Karpas-422 (cell line): Measurements from ENCODE around the gene IMP3. TPM values are rescaled to one million over a fixed set of nuclear protein-coding genes. Genes with fewer than 3 reads are reported as not detected.

Source experiments
- DNase-seq: peaks from one replicate; pipeline ENCODE4 v3.0.0-alpha.2; 2015
- H2AFZ ChIP-seq: fragments of 200-600 bp; sonication (generic); 2 replicates; pipeline ENCODE4 v1.6.1; 2014; ENCODE audit warnings: antibody characterized with exemption, low read length, mixed read lengths
- H3K27ac ChIP-seq: fragments of 200-600 bp; sonication (generic); 2 replicates; pipeline ENCODE4 v1.5.1; 2014; ENCODE audit warnings: mild to moderate bottlenecking, low read length, moderate library complexity
- H3K27me3 ChIP-seq: fragments of 200-600 bp; sonication (generic); 2 replicates; pipeline ENCODE4 v1.6.1; 2014; ENCODE audit warnings: low read length, mixed read lengths
- H3K36me3 ChIP-seq: fragments of 200-600 bp; sonication (generic); 2 replicates; pipeline ENCODE4 v1.6.1; 2014; ENCODE audit warnings: low read length, mixed read lengths; ENCODE audit not compliant: insufficient read depth
- H3K4me1 ChIP-seq: fragments of 200-600 bp; sonication (generic); 2 replicates; pipeline ENCODE4 v1.6.1; 2014; ENCODE audit warnings: mild to moderate bottlenecking, low read length, mixed read lengths
- H3K4me2 ChIP-seq: fragments of 200-600 bp; sonication (generic); 2 replicates; pipeline ENCODE4 v1.6.1; 2014; ENCODE audit warnings: low read length, low read depth, mild to moderate bottlenecking; ENCODE audit not compliant: poor library complexity, severe bottlenecking
- H3K4me3 ChIP-seq: fragments of 200-600 bp; sonication (generic); 2 replicates; pipeline ENCODE4 v1.5.1; 2014; ENCODE audit warnings: mild to moderate bottlenecking, antibody characterized with exemption, low read length, mixed read lengths
- H3K79me2 ChIP-seq: fragments of 200-600 bp; sonication (generic); 2 replicates; pipeline ENCODE4 v1.6.1; 2014; ENCODE audit warnings: mild to moderate bottlenecking, low read length, mixed read lengths
- H3K9ac ChIP-seq: fragments of 200-600 bp; sonication (generic); 2 replicates; pipeline ENCODE4 v1.6.0; 2014; ENCODE audit warnings: low read length
- H3K9me2 ChIP-seq: fragments of 200-600 bp; sonication (generic), shearing (Covaris generic); replicated peaks from 2 replicates; pipeline ENCODE4 v1.6.0; 2014; ENCODE audit warnings: mild to moderate bottlenecking, low read length, moderate library complexity; ENCODE audit not compliant: insufficient read depth
- H3K9me3 ChIP-seq: fragments of 300-700, 200-600 bp; sonication (generic); 2 replicates; pipeline ENCODE4 v1.6.1; 2014; ENCODE audit warnings: low read length, mixed read lengths
- H4K20me1 ChIP-seq: fragments of 200-600 bp; sonication (generic); 2 replicates; pipeline ENCODE4 v1.6.1; 2014; ENCODE audit warnings: mild to moderate bottlenecking, antibody characterized with exemption, low read length, low read depth; ENCODE audit not compliant: insufficient read depth
- total RNA-seq: library from RNA; depleted of rRNA; stranded (reverse); fragments of >200 nt; shearing (Covaris generic); gene quantifications from 2 replicates; pipeline ENCODE4 v1.2.3, GENCODE V29; 2014; ENCODE audit warnings: low replicate concordance

IMP3 gene
- total RNA-seq, 1 experiment from 2014 or later: 82.7 TPM

DNA sequence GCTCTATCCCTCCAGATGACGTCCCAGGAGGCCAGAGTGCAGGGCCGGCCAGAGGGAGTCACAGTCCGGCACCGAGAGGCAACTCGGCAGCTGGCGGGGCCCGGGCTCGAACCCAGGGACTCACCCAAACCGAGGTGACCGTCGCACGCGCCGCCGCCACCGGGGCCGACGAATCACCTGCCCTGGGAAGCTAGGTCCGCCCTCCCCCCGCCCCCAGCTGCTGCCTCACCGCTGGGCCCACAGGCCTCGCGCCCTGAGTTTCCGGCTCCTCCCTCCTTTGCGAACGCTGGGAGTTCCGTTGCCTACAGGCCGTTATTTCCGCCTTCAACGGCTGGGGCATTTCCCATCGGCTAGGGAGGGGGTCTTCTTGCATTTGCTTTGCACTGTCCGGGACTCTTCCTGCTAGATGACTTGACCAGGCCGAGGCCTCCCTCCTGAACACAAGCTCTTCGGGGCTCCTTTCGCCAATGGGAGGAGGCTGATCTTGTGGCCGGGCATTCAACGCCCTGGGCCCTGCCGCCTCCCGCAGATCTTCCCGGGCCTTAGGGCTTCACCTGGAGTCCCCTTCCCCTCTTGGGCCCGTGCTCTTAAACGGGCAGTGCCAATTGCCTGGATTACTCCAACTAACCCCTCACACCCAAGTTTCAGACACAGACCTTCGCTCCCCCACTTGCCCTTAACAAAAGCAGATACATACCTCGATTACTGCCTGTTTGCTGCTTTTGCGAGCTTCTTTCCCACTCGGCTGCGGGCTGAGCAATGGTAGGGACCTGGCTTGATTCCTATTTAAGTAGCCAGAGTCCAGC, 14.3 kb downstream of the IMP3 start, which contains the start of gene SNUPN:
Gene SNUPN, minus strand, starts transcription at position 184 of the 806 bp plus-strand sequence. CDS start 4,674 bp downstream, outside the sequence.
- peaks cover 3% of the 10 kb centered on the region; the same call in 1 of the 2 replicates for H3K36me3 ChIP-seq
- H3K4me3 ChIP-seq: peak within 1 kb of the TSS; percentile 100
- H3K4me2 ChIP-seq: peak within 1 kb of the TSS; percentile 80
- H3K79me2 ChIP-seq: peaks cover 14% of the 10 kb centered on the region; the same call in 1 of the 2 replicates
- peak within 1 kb of the TSS; percentile 99 for H2AFZ ChIP-seq
- H3K9me2 ChIP-seq: no peaks in the 10 kb centered on the region
- peaks cover 10% of the 10 kb centered on the region; the same call in 1 of the 2 replicates for H3K4me1 ChIP-seq
- peak; percentile 98 for DNase-seq
- no peaks in the 10 kb centered on the region for H4K20me1 ChIP-seq
- no peaks in the 10 kb centered on the region for H3K9me3 ChIP-seq
- peak within 1 kb of the TSS; percentile 94 for H3K27ac ChIP-seq
- H3K27me3 ChIP-seq: no peaks in the 10 kb centered on the region
- peak within 1 kb of the TSS; percentile 100 for H3K9ac ChIP-seq

DNA sequence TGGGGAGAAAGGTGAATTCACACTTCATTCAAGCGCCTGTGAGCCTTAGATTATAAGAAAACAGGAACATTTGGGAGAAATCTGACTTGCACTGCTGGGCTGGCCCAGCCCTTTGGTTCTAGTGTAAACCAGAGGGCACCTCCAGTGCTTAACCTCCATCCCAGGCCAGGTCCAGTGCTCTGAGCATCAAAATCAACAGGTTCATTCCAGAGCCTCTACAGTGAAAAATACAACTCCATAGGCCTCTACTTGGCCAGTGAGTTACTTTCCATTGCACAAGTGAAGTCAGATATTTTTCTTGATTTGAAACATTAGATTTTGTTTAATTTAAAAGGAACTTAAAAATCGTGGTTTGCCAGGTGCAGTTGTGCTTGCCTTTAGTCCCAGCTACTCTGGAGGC, 17.5 kb downstream of the IMP3 start:
- H3K36me3 ChIP-seq: peaks cover 22% of the 10 kb centered on the region
- H3K4me1 ChIP-seq: peaks cover 10% of the 10 kb centered on the region; the same call in 1 of the 2 replicates
- no peaks in the 10 kb centered on the region for H3K9me2 ChIP-seq
- no peak overlapping the region for H3K4me2 ChIP-seq
- no peak overlapping the region for H3K27ac ChIP-seq
- H3K27me3 ChIP-seq: no peaks in the 10 kb centered on the region
- H3K9ac ChIP-seq: no peak overlapping the region
- no peaks in the 10 kb centered on the region for H4K20me1 ChIP-seq
- no peak for DNase-seq
- H3K9me3 ChIP-seq: no peaks in the 10 kb centered on the region
- H3K4me3 ChIP-seq: no peak overlapping the region
- H2AFZ ChIP-seq: no peak overlapping the region
- H3K79me2 ChIP-seq: peaks cover 18% of the 10 kb centered on the region; the same call in 1 of the 2 replicates

DNA sequence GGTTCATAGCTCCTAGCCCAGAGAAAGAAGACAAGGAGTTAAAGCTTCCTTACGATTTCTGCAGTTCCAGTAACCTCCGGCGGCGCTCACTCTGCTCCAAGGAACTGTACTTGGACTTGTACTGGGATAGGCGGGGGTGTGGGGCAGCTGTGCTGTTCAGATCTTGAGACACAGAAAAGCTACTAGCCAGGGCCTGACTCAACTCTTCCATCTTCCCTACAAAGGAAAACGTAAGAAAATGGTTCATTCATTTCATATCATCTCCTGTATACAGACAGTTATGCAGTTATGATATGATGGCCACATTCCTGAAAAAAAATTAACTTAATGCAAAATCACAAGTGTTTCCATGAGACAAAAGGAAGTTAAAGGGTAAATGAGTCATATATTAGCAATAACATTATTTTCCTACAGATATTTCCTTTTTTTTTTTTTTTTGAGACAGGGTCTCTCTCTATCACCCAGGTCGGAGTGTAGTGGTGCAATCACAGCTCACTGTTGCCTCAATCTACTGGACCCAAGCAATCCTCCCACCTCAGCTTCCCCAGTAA, 19.1 kb downstream of the IMP3 start:
- Histone ChIP-seq H4K20me1 (no peaks in the 10 kb centered on the region), H3K9me2 (no peaks in the 10 kb centered on the region), H3K4me2 (no peak overlapping the region), H2AFZ (no peak overlapping the region), H3K9me3 (no peaks in the 10 kb centered on the region), H3K79me2 (peaks cover 18% of the 10 kb centered on the region; the same call in 1 of the 2 replicates), H3K4me1 (peaks cover 4% of the 10 kb centered on the region; the same call in 1 of the 2 replicates), H3K27me3 (no peaks in the 10 kb centered on the region), H3K36me3 (peaks cover 34% of the 10 kb centered on the region), H3K9ac (no peak overlapping the region), H3K27ac (no peak overlapping the region), H3K4me3 (no peak overlapping the region)
- no peak for DNase-seq

DNA sequence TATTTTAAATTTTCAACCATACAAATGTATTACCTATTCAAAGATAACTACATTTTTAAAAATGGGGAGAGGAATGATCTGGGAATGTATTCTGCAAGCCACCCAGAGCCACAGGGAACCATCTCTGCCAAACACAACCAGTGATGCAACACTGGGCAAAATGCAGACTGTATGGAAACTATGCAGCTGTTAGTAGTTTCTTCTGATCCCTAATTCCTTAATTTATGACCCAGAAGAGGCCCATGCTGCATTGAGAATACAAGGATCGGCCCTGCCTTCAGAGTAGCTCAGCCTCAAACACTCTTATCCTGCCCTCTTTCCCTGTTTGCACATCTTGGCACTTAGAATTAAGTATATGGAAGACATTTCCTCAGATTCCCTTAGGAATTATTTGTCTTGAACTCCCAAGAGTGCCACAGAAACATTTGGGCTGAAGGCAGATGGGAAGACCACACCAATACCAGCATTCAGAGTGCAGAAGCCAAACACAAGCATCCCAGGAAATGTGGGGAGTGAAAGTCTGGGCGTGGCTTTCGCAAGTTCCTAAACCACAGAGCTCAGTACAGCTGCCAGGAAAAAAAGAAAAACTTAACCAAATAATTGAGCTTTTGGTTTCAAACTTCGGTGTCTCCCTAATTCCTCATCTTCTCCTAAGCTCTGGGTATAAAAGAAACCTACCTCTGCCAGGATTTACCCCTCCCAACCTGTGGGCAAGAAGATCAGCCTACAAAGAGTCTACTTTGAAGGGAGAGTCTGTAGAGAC, 19.8 kb downstream of the IMP3 start:
- no peaks in the 10 kb centered on the region for H3K27me3 ChIP-seq
- no peaks in the 10 kb centered on the region for H3K9me3 ChIP-seq
- H3K27ac ChIP-seq: no peak overlapping the region
- H3K9ac ChIP-seq: no peak overlapping the region
- H3K4me3 ChIP-seq: no peak overlapping the region
- no peak overlapping the region for H3K4me2 ChIP-seq
- no peaks in the 10 kb centered on the region for H3K9me2 ChIP-seq
- no peaks in the 10 kb centered on the region for H4K20me1 ChIP-seq
- peaks cover 3% of the 10 kb centered on the region; the same call in 1 of the 2 replicates for H3K4me1 ChIP-seq
- H3K79me2 ChIP-seq: peaks cover 17% of the 10 kb centered on the region; the same call in 1 of the 2 replicates
- peaks cover 35% of the 10 kb centered on the region for H3K36me3 ChIP-seq
- no peak overlapping the region for H2AFZ ChIP-seq
- no peak for DNase-seq

DNA sequence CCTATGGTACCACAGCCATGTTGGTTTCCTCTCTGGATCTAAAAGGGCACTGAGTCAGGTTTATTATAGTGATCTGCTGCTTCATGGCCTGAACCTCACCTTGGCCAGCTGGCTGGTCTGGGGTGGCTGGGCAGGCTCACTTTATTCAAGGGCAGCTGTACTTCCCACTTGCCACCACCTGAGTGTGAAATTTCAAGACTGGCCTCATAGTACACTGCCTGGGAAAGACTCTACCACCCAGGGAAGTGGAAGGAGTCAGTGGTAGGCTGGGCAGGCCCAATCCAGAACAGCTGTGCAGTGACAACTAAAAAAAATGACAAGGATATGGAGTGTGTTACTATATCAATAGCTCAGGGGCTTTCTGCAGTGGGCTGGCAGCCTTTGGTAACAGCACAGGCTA, 23.3 kb downstream of the IMP3 start:
- no peaks in the 10 kb centered on the region for H3K9me3 ChIP-seq
- no peaks in the 10 kb centered on the region for H3K4me1 ChIP-seq
- no peak overlapping the region for H3K4me2 ChIP-seq
- no peak overlapping the region for H3K4me3 ChIP-seq
- no peak overlapping the region for H2AFZ ChIP-seq
- H3K9me2 ChIP-seq: no peaks in the 10 kb centered on the region
- no peak overlapping the region for H3K9ac ChIP-seq
- no peak for DNase-seq
- 0 out of 2 replicates have a peak, but pooled peaks cover 4% of the 10 kb centered on the region for H3K79me2 ChIP-seq
- no peaks in the 10 kb centered on the region for H3K27me3 ChIP-seq
- no peaks in the 10 kb centered on the region for H4K20me1 ChIP-seq
- peaks cover 51% of the 10 kb centered on the region for H3K36me3 ChIP-seq
- H3K27ac ChIP-seq: no peak overlapping the region

DNA sequence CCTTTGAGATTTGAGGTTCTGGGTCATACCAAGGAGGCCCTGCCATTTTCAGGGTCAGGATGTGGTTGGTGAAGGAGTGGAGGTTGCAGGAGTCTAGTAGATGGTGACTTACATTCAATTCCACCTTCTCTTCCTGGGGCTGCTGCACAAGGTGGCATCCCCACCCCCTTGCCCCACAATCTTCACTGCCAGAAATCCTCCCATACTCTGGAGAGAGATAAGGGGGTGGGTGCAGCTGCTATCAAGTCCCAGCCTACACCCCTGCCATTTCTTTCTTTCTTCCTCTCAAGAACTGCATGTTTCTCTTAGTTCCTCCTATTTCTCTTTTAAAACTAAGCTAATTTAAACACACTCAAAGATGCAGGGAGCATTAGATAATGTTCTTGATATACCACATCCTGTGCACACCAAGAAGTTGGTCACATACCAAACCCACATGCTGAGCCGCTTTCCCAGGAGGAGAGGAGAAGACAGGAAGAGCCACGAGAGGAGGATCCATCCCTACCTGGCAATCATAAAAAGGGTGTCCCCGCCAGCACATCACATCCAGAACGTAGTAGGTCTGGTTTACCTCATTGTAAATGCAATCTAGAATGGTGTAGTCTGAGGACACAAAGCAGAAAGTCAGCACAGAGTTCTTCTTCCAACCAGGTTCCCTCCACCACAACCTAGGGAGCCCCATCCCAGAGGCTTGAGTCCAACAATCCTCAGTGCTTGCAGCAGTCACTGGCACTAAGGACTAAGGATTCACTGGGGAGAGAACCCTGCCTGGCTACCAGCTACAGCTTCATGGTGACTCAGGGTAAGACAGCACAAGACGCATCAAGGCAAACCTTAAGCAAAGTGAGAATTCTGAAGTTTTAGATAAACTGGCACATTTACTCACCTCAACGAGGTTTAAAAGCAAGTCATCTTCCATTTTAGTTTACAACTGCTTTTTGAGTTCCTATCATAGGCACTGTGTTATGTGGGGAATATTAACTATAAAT, 33.0 kb downstream of the IMP3 start:
- no peak overlapping the region for H3K27ac ChIP-seq
- no peak overlapping the region for H3K4me2 ChIP-seq
- H3K4me3 ChIP-seq: no peak overlapping the region
- no peaks in the 10 kb centered on the region for H3K9me3 ChIP-seq
- H3K27me3 ChIP-seq: no peaks in the 10 kb centered on the region
- no peak for DNase-seq
- peaks cover 27% of the 10 kb centered on the region for H3K36me3 ChIP-seq
- no peaks in the 10 kb centered on the region for H3K9me2 ChIP-seq
- H4K20me1 ChIP-seq: no peaks in the 10 kb centered on the region
- H2AFZ ChIP-seq: no peak overlapping the region
- no peaks in the 10 kb centered on the region for H3K4me1 ChIP-seq
- no peak overlapping the region for H3K9ac ChIP-seq
- H3K79me2 ChIP-seq: no peaks in the 10 kb centered on the region

DNA sequence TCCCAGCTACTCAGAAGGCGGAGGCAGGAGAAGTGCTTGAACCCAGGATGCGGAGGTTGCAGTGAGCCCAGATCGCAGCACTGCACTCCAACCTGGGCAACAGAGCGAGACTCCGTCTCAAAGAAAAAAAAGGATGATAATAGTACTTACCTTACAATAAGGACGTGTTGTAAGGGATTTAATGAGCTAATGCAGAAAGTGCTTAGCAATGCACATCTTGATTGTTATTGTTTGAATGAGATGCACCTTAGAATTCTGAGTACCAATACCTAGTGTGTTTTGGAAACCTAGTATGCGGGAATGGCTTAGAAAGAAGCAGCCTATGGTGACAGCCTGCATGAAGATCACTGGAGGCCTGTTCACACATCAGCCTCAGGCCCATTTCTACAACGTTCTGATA, 34.0 kb downstream of the IMP3 start:
- H2AFZ ChIP-seq: no peak overlapping the region
- no peaks in the 10 kb centered on the region for H3K27me3 ChIP-seq
- H3K79me2 ChIP-seq: no peaks in the 10 kb centered on the region
- no peak overlapping the region for H3K4me2 ChIP-seq
- no peaks in the 10 kb centered on the region for H4K20me1 ChIP-seq
- H3K36me3 ChIP-seq: peaks cover 28% of the 10 kb centered on the region
- H3K4me1 ChIP-seq: no peaks in the 10 kb centered on the region
- no peak overlapping the region for H3K27ac ChIP-seq
- H3K9ac ChIP-seq: no peak overlapping the region
- no peaks in the 10 kb centered on the region for H3K9me2 ChIP-seq
- H3K4me3 ChIP-seq: no peak overlapping the region
- no peaks in the 10 kb centered on the region for H3K9me3 ChIP-seq
- no peak for DNase-seq
